Activated T-helper 1 cell treated with Interleukin-2 at 50 U/mL for 16 hours (primary cell): Measurements from ENCODE around the gene B2M.
"Not testable (repeated sequence)": the region's sequence is repeated elsewhere in the genome, so short reads cannot be mapped to it uniquely, and the experiment has no call there.

Experiments used
- DNase-seq: peaks from one replicate; pipeline ENCODE4 v3.0.0-alpha.2; 2020; ENCODE audit warnings: low read depth

Gene B2M

GRCh38 chr15:44698641-44699040 is 12.7 kb upstream of the B2M start:
- DNase-seq, result no peak

GRCh38 chr15:44700676-44701075 is 10.6 kb upstream of the B2M start:
- not testable (repeated sequence) for DNase-seq

- DNase-seq, result no peak
Observed at GRCh38 chr15:44705986-44706385, 5.3 kb upstream of the B2M start.

- no peak for DNase-seq
Observed at GRCh38 chr15:44706401-44706800, 4.9 kb upstream of the B2M start.

GRCh38 chr15:44706946-44707636 is 4.2 kb upstream of the B2M start:
- no peak for DNase-seq

GRCh38 chr15:44710236-44711095 is 851 bp upstream of the B2M start:
- no peak for DNase-seq

GRCh38 chr15:44711743-44712345 is 527 bp downstream of the B2M start:
- peak; percentile 44 for DNase-seq

- DNase-seq, result no peak
Observed at GRCh38 chr15:44712346-44713005, 1.2 kb downstream of the B2M start.

GRCh38 chr15:44713006-44713966 is 2.0 kb downstream of the B2M start:
- DNase-seq, result no peak

- no peak for DNase-seq
Observed at GRCh38 chr15:44715142-44715796, 4.0 kb downstream of the B2M start.

- no peak for DNase-seq
Observed at GRCh38 chr15:44715797-44716334, 4.5 kb downstream of the B2M start.

- no peak for DNase-seq
Observed at GRCh38 chr15:44716983-44717602, 5.8 kb downstream of the B2M start.

GRCh38 chr15:44718180-44718926 is 7.0 kb downstream of the B2M start:
- no peak for DNase-seq

GRCh38 chr15:44718927-44719292 is 7.6 kb downstream of the B2M start:
- no peak for DNase-seq

GRCh38 chr15:44719293-44719999 is 8.1 kb downstream of the B2M start:
- no peak for DNase-seq

GRCh38 chr15:44720000-44720435 is 8.7 kb downstream of the B2M start:
- not testable (repeated sequence) for DNase-seq

- DNase-seq, result no peak
Observed at GRCh38 chr15:44720460-44721176, 9.3 kb downstream of the B2M start.

GRCh38 chr15:44722011-44722410 is 10.7 kb downstream of the B2M start:
- DNase-seq, result no peak
